ENCODE measurements around the gene PTPRD. TPM values are rescaled to one million over a fixed set of nuclear protein-coding genes. Genes with fewer than 3 reads are reported as not detected.

The PTPRD gene
- total RNA-seq, 2 donors from 2014 or later, result 97.4 to 101 TPM

GRCh38 chr9:9585920-9586319 is 1026.9 kb downstream of the PTPRD start:
- no peak overlapping the region for H3K4me3 ChIP-seq (ENCODE audit: low read length)
- no peaks in the 10 kb centered on the region for H3K27me3 ChIP-seq (ENCODE audit: control insufficient read depth, insufficient read depth, low read length, poor library complexity, severe bottlenecking)
- TF ChIP-seq, protein P1, sequence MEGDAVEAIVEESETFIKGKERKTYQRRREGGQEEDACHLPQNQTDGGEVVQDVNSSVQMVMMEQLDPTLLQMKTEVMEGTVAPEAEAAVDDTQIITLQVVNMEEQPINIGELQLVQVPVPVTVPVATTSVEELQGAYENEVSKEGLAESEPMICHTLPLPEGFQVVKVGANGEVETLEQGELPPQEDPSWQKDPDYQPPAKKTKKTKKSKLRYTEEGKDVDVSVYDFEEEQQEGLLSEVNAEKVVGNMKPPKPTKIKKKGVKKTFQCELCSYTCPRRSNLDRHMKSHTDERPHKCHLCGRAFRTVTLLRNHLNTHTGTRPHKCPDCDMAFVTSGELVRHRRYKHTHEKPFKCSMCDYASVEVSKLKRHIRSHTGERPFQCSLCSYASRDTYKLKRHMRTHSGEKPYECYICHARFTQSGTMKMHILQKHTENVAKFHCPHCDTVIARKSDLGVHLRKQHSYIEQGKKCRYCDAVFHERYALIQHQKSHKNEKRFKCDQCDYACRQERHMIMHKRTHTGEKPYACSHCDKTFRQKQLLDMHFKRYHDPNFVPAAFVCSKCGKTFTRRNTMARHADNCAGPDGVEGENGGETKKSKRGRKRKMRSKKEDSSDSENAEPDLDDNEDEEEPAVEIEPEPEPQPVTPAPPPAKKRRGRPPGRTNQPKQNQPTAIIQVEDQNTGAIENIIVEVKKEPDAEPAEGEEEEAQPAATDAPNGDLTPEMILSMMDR (conservative IDR thresholded peaks at IDR 0.05), result no peak
- no peaks in the 10 kb centered on the region for H3K4me1 ChIP-seq (ENCODE audit: control insufficient read depth, insufficient read depth, low read length)
- H3K27ac Mint-ChIP-seq, result no peak overlapping the region
- H3K4me1 Mint-ChIP-seq, result peaks cover 2% of the 10 kb centered on the region
- H3K9ac ChIP-seq (ENCODE audit: extremely low read depth, low read length, poor library complexity, severe bottlenecking), result no peak overlapping the region
- no peak for DNase-seq
- H3K27me3 Mint-ChIP-seq (ENCODE audit: insufficient read depth), result no peaks in the 10 kb centered on the region
- H3K9me3 Mint-ChIP-seq, result no peaks in the 10 kb centered on the region
- no peaks in the 10 kb centered on the region for H3K9me3 ChIP-seq (ENCODE audit: control insufficient read depth, low read length)
- WGBS, 2 experiments (ENCODE audit: insufficient coverage in 1 of 2, insufficient read length in 1 of 2), result 93% methylated on average over 2 of the region's 2 CpGs; no CpG with 5 or more reads in 1 of the 2 experiments
- no peak overlapping the region for H3K4me3 Mint-ChIP-seq
- H3K36me3 Mint-ChIP-seq (ENCODE audit: low read depth), result no peaks in the 10 kb centered on the region
- no peak overlapping the region for H3K27ac ChIP-seq (ENCODE audit: low read depth, low read length)
- H3K36me3 ChIP-seq (ENCODE audit: control insufficient read depth, insufficient read depth, low read length), result no peaks in the 10 kb centered on the region

DNA sequence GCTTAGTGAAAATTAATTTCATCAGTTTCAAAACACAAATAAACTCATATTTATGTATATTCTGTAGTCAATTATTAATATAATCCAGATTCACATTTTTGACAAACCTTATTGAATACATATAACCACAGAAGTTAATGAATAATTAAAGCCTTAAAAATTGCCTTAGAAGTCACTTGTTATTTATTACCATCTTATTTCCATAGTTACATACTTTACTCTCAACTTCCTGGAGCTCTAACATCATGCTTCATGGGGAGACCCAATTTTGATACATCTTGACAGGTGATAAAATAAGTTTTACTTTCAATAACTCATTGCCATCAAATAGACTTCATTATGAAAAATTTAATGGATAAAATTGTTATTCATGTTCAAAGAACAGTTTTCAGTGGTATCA is 1038.7 kb downstream of the PTPRD start:
- Mint-ChIP-seq H3K27ac (no peak overlapping the region), H3K4me1 (peaks cover 12% of the 10 kb centered on the region), H3K27me3 (ENCODE audit: insufficient read depth) (peaks cover 3% of the 10 kb centered on the region), H3K4me3 (no peak overlapping the region), H3K9me3 (no peaks in the 10 kb centered on the region), H3K36me3 (ENCODE audit: low read depth) (no peaks in the 10 kb centered on the region)
- no peak for DNase-seq
- Histone ChIP-seq H3K36me3 (ENCODE audit: control insufficient read depth, insufficient read depth, low read length) (no peaks in the 10 kb centered on the region), H3K4me3 (ENCODE audit: low read length) (no peak overlapping the region), H3K9ac (ENCODE audit: extremely low read depth, low read length, poor library complexity, severe bottlenecking) (no peak overlapping the region), H3K27me3 (ENCODE audit: control insufficient read depth, insufficient read depth, low read length, poor library complexity, severe bottlenecking) (peaks cover 32% of the 10 kb centered on the region), H3K4me1 (ENCODE audit: control insufficient read depth, insufficient read depth, low read length) (no peaks in the 10 kb centered on the region), H3K9me3 (ENCODE audit: control insufficient read depth, low read length) (no peaks in the 10 kb centered on the region), H3K27ac (ENCODE audit: low read depth, low read length) (no peak overlapping the region)
- TF ChIP-seq, protein P1 (conservative IDR thresholded peaks at IDR 0.05), result no peak

DNA sequence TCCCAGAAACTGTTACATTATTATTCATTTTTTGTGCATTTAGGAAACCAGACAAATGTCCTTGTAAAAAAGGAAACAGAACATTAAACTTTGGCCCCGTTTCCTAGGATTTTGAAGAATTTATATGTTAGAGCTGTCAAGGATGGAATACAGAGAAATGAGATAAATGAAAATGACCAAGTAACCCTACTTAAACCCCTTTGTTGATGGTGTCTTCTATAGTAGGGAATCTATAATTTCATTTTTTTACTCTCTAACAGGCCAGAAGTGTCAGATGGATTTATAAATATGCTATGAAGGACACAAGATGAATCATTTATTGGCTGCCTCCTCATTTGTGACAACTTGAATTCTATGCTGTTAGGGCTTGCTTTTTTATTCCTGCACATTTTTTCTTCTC is 1047.1 kb downstream of the PTPRD start:
- WGBS, 2 experiments (ENCODE audit: insufficient coverage in 1 of 2, insufficient read length in 1 of 2), result 71% methylated on average over 1 of the region's 1 CpG; no CpG with 5 or more reads in 1 of the 2 experiments
- Histone ChIP-seq H3K9me3 (ENCODE audit: control insufficient read depth, low read length) (no peaks in the 10 kb centered on the region), H3K4me1 (ENCODE audit: control insufficient read depth, insufficient read depth, low read length) (no peaks in the 10 kb centered on the region), H3K9ac (ENCODE audit: extremely low read depth, low read length, poor library complexity, severe bottlenecking) (no peak overlapping the region), H3K27ac (ENCODE audit: low read depth, low read length) (no peak overlapping the region), H3K36me3 (ENCODE audit: control insufficient read depth, insufficient read depth, low read length) (no peaks in the 10 kb centered on the region), H3K27me3 (ENCODE audit: control insufficient read depth, insufficient read depth, low read length, poor library complexity, severe bottlenecking) (peaks cover 58% of the 10 kb centered on the region), H3K4me3 (ENCODE audit: low read length) (no peak overlapping the region)
- Mint-ChIP-seq H3K4me1 (peaks cover 22% of the 10 kb centered on the region), H3K4me3 (no peak overlapping the region), H3K9me3 (no peaks in the 10 kb centered on the region), H3K27me3 (ENCODE audit: insufficient read depth) (peaks cover 27% of the 10 kb centered on the region), H3K27ac (no peak overlapping the region), H3K36me3 (ENCODE audit: low read depth) (no peaks in the 10 kb centered on the region)
- TF ChIP-seq, protein P1 (conservative IDR thresholded peaks at IDR 0.05), result no peak
- no peak for DNase-seq

All from endodermal cell (in vitro differentiated cells).